Mesothelial cell of epicardium (in vitro differentiated cells): ENCODE data around the gene PTRHD1. TPM values are rescaled to one million over a fixed set of nuclear protein-coding genes. Genes with fewer than 3 reads are reported as not detected.

Source experiments
- DNase-seq, 2 experiments: peaks; one replicate each; pipeline ENCODE4 v3.0.0; 2021; ENCODE audit warnings: low spot score in 2 of 2; ENCODE audit not compliant: unreplicated experiment in 2 of 2
- H3K27ac Mint-ChIP-seq: 2 replicates; pipeline ENCODE4 v1.8.0; 2021; ENCODE audit warnings: mixed read lengths
- H3K27me3 Mint-ChIP-seq: 2 replicates; pipeline ENCODE4 v1.8.0; 2021; ENCODE audit warnings: low read depth, mixed read lengths
- H3K36me3 Mint-ChIP-seq: 2 replicates; pipeline ENCODE4 v1.8.0; 2021; ENCODE audit warnings: mixed read lengths
- H3K4me1 Mint-ChIP-seq: 2 replicates; pipeline ENCODE4 v1.8.0; 2021; ENCODE audit warnings: mixed read lengths
- H3K4me3 Mint-ChIP-seq: 2 replicates; pipeline ENCODE4 v1.8.0; 2021; ENCODE audit warnings: mild to moderate bottlenecking, moderate library complexity, mixed read lengths
- H3K9me3 Mint-ChIP-seq: 2 replicates; pipeline ENCODE4 v1.8.0; 2021; ENCODE audit warnings: mixed read lengths
- total RNA-seq: library from RNA; stranded (reverse); gene quantifications from 3 replicates; pipeline ENCODE4 v1.2.1, GENCODE V29; 2021
- TF ChIP-seq, protein P1 (sequence below): fragments of 200-600 bp; sonication (generic); IDR thresholded peaks from one replicate; pipeline ENCODE4 v1.5.0; 2021; ENCODE audit warnings: antibody characterized with exemption; ENCODE audit not compliant: unreplicated experiment

Gene PTRHD1
- total RNA-seq, 1 donor from 2014 or later, result 17.2 TPM

DNA sequence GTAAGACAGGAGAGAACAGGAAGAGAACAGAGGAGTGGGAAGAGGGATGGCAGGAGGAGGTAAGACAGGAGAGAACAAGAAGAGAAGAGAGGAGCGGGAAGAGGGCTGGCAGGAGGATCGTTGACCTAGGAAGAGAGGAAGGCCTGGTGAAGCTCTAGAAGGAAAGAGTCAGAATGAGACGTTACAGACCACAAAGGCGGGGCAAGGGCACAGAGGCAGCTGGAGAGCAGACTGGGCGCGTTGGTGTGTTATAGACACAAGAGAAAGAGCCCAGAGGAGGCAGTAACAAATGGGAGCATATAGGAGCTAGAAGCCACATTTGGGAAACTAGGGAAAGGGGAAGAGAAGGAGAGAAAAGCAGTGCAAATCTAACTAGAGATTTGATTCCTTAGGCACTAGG lies 26.6 kb downstream of the PTRHD1 start:
- DNase-seq, result no peak
- Mint-ChIP-seq H3K4me1 (peaks cover 8% of the 10 kb centered on the region), H3K27me3 (no peaks in the 10 kb centered on the region), H3K27ac (no peak overlapping the region), H3K9me3 (peaks cover 6% of the 10 kb centered on the region), H3K4me3 (no peak overlapping the region), H3K36me3 (peaks cover 48% of the 10 kb centered on the region)
- TF ChIP-seq, protein P1, sequence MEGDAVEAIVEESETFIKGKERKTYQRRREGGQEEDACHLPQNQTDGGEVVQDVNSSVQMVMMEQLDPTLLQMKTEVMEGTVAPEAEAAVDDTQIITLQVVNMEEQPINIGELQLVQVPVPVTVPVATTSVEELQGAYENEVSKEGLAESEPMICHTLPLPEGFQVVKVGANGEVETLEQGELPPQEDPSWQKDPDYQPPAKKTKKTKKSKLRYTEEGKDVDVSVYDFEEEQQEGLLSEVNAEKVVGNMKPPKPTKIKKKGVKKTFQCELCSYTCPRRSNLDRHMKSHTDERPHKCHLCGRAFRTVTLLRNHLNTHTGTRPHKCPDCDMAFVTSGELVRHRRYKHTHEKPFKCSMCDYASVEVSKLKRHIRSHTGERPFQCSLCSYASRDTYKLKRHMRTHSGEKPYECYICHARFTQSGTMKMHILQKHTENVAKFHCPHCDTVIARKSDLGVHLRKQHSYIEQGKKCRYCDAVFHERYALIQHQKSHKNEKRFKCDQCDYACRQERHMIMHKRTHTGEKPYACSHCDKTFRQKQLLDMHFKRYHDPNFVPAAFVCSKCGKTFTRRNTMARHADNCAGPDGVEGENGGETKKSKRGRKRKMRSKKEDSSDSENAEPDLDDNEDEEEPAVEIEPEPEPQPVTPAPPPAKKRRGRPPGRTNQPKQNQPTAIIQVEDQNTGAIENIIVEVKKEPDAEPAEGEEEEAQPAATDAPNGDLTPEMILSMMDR, result no peak

DNA sequence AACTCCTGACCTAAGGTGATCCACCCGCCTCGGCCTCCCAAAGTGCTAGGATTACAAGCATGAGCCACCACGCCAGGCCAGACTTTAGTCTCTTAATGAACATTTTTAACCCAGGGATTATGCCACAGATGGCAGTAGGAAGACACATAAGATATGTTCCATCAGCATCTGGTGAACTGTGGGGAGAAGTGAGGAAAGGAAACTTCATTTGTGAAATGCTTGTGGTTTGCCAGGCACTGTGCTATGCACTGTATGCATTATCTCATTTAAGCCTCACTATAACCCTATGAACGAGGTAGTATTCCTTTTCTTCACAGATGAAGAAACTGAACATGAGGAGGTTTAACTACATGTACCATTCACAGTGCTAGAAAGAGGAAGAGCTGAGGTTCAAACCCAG lies 29.3 kb downstream of the PTRHD1 start:
- no peaks in the 10 kb centered on the region for H3K27me3 Mint-ChIP-seq
- no peak overlapping the region for H3K4me3 Mint-ChIP-seq
- H3K9me3 Mint-ChIP-seq, result no peaks in the 10 kb centered on the region
- H3K4me1 Mint-ChIP-seq, result no peaks in the 10 kb centered on the region
- H3K27ac Mint-ChIP-seq, result no peak overlapping the region
- no peak for DNase-seq
- TF ChIP-seq, protein P1, result no peak
- peaks cover 44% of the 10 kb centered on the region for H3K36me3 Mint-ChIP-seq

DNA sequence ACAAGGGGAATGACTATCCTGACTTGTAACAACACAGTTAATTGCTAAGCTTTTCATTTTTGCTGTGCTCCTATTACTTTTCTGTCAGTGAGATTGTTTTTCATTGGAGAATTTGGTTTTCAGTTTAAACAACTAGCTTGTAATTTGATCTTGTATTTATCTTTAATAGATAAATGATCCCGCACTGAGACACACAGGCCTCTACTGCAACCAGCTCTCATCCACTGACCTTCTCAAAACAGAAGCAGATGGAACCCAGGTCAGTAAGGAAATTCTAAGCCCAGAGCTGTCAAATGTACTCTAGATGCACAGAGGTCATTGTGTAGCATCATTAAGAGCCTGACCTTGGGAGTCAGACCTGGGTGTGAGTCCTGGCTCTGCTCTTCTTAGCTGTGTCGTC lies 30.7 kb downstream of the PTRHD1 start:
- no peak for DNase-seq
- TF ChIP-seq, protein P1, result no peak
- Mint-ChIP-seq H3K27ac (no peak overlapping the region), H3K9me3 (no peaks in the 10 kb centered on the region), H3K36me3 (peaks cover 44% of the 10 kb centered on the region), H3K4me1 (no peaks in the 10 kb centered on the region), H3K27me3 (no peaks in the 10 kb centered on the region), H3K4me3 (no peak overlapping the region)

DNA sequence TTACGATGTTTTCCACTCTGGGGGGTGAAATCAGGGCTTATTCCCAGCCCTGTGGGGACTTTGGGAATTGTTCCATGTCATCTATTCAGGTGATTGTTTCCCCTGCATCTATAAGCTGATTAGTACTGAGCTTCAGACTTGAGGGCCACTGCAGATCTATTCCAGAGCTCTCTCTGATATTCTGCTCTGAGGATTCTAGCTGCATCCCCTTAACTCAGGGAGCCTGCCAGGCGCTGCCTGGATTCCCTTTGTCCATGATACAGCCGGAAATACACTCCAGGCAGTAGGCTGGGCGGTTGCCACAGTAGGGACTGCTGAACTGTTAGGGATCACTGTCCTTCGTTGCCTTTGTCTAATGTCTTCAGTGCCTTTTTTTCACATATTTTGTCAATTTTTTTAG lies 31.3 kb downstream of the PTRHD1 start:
- Mint-ChIP-seq H3K4me3 (no peak overlapping the region), H3K36me3 (peaks cover 44% of the 10 kb centered on the region), H3K9me3 (no peaks in the 10 kb centered on the region), H3K27ac (peak overlapping the region; percentile 28), H3K4me1 (no peaks in the 10 kb centered on the region), H3K27me3 (no peaks in the 10 kb centered on the region)
- TF ChIP-seq, protein P1, result no peak
- DNase-seq, result no peak

DNA sequence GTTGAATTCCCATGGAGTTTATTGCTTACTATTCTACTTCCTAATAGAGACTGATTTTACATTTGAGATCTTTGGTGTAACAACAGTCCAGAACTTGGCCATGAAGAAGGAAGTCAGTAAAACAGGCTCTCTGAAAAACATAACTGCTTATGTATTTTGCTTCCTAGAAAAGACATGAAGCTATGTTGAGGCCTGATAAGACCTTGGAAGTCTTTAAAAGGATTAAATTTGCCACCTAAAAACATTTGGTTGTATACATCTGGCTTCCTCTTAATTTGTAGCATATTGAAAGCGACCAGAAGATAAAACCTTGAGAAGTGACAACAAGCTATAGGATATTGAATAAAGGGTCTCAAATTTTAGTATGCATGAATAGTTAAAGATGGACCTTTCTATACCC lies 36.4 kb downstream of the PTRHD1 start:
- TF ChIP-seq, protein P1, result no peak
- no peak for DNase-seq
- Mint-ChIP-seq H3K36me3 (peaks cover 20% of the 10 kb centered on the region), H3K4me3 (no peak overlapping the region), H3K27ac (no peak overlapping the region), H3K27me3 (no peaks in the 10 kb centered on the region), H3K9me3 (no peaks in the 10 kb centered on the region), H3K4me1 (no peaks in the 10 kb centered on the region)

DNA sequence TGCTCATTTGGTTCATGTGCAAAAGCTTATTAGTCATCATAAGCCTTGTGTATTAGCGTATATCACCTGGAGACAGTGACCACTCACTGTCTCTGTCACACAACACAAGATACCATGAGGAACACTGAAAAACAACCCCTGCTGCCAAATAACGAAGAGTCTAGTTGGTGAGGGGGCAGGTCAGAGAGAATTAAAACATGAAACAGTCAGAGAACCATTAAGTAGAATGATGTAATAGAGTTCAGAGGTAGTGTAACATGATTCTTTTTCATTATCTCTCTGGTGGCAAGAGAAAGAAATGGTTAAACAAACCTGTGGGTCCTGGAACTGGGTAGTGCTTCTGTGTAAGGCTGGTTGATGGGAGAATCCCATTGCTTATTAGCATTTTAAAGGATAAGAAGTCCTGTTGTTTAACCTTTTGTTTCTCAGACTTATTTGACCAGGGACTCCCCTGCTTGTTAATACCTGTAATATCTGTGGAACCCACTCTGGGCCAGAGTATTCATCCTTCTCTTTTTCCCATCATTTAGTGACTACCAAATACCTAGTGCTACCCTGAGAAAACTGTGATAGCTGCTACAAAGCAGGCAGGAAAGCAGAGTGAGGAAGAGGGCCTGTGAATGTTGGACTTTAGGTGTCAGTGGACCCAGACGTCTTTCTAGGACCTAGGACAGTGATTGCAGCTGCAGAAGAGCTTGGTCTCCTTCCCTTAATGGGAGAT lies 38.0 kb downstream of the PTRHD1 start:
- Mint-ChIP-seq H3K27ac (no peak overlapping the region), H3K4me1 (no peaks in the 10 kb centered on the region), H3K9me3 (no peaks in the 10 kb centered on the region), H3K36me3 (peaks cover 13% of the 10 kb centered on the region), H3K4me3 (no peak overlapping the region), H3K27me3 (no peaks in the 10 kb centered on the region)
- TF ChIP-seq, protein P1, result no peak
- no peak for DNase-seq
